NCI-H1436 treated with DMSO at 0.1 percent for 48 hours (cell line): Measurements from ENCODE around the gene CELF4.

Source experiments
- DNase-seq: peaks from one replicate; lab custom pipeline; 2025; lab: John Stamatoyannopoulos, UW

CELF4 gene

DNA sequence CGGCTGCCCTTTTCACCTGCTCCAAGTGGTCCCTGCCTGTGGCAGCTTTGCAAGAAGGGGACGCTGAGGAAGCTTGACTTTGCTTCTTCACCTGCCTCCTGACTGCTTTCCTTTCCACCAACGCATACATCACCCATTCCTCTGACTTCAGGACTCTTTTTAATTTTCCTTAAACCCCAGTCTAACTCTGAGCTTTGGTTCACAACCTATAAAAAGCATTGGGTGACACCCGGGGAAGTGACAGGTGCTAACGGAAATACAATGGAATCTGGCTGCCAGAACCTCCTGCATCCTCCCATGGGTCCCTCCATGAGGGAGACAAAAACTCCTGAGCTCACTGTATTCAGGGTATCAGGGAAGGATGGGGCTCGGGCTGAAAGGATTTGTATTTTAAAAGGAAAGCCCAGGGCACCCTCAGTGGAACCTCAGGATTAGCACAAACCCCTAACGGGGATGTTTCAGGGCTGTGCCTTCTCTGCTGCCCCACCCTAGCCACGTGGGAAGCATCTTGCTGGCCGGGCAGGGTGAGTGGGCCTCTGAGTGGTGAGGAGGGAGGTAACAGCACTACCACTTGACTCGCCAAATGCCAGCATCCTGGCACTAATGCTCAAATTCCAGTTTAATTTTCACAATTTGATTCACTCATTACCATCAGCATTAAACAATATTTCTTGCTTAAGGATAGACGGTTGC, 284.8 kb downstream of the CELF4 start:
- no peak for DNase-seq

- no peak for DNase-seq
Measured at GRCh38 chr18:37277804-37278203, 287.8 kb downstream of the CELF4 start.

- no peak for DNase-seq
Measured at GRCh38 chr18:37276111-37276890, 289.3 kb downstream of the CELF4 start.

GRCh38 chr18:37275237-37275741, 290.3 kb downstream of the CELF4 start:
- DNase-seq, result no peak

DNA sequence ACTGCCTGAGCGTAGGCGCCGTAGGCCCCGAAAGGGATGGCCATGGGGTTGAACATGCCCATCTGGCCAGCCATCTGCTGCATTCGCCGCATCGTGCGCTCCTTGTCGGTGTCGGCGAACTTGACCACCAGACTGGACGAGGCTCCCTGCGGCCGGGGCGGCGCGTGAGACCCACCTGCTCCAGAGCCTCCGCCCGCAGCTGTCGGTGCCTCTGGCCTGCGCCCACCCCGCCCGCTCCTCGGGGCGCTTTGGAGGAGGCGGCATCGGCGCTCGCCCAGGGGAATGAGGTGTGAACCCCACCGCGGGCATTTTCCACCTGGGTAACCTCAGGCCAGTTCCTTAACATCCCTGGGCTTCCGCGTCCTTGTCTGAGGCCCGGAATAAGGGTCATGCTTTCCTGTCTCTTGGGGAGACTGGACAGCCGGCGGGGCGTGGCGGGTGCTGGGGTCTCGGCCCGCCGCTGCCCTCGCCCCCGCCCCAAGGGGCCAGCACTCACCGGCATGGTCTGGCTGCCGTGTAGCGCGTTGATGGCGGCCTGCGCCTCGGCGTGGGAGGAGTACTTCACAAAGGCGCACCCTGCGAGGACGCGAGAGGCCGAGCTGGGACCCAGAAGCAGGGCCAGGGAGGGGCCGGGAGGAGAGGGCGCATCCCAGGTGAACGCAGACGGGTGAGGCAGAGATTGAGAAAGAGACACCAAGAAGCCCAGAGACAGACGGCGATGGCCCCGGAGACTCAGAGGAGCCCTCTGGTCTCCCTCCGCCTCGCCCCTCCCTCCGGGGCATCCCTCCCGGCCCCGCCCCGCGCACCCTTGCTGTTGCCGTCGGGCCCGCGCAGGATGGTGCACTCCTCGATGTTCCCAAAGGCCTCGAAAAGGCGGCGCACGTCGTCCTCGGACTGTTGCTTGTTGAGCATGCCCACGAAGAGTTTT, 291.0 kb downstream of the CELF4 start:
- no peak for DNase-seq

DNA sequence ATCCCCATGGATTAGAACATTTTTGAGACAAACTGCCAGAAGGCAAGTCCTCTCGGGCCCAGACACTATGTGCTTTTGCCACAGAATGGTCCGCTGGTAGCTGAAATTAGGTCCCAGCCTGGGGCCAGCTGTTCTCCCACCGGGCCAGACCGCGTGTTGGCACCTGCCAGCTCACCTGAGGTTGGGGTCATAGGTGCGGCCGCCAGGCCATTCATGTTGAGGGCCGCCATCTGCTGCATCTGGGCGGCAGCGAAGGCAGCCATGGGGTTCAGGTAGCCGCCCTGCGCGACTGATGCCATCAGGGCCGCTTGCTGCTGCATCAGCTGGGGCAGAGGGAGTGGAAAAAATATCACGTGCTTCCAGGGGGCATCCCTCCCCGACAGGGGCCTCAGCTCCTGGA, 292.8 kb downstream of the CELF4 start:
- DNase-seq, result no peak

DNA sequence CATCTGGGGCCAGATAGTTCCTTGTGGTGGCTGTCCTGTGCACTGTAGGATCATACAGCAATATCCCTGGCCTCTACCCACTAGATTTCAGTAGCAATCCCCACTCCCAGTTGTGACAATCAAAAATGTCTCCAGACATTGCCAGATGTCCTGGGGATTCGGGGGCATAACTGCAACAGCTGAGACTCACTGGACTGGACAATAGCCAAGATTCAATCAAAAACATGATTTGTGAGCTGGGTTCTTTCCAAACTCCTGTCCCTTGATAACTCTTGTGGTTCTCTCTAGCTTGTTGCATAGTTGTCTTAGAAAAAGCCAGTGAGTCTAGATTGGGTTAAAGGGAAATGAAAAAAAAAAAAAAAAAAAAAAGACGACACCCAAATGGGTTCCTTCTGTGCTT, 293.4 kb downstream of the CELF4 start:
- DNase-seq, result no peak

DNA sequence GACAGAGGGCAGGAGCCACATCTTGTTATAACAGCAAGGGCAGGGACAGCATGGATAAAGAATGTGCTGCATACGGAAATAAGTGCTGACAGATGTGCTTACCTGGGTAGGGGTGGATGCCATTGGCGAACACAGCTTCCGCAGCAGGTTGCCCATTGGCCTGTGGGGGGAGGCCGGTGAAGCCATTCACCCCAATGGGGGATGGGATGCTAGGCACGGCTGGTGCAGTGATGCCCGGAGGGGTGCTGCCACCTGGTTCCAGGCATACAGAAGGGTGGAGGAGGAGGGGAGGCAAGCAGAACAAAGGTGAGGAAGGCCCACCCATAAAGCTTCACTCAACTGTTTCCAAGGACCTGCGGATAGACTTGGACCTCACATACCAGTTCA, 294.9 kb downstream of the CELF4 start:
- DNase-seq, result no peak

DNA sequence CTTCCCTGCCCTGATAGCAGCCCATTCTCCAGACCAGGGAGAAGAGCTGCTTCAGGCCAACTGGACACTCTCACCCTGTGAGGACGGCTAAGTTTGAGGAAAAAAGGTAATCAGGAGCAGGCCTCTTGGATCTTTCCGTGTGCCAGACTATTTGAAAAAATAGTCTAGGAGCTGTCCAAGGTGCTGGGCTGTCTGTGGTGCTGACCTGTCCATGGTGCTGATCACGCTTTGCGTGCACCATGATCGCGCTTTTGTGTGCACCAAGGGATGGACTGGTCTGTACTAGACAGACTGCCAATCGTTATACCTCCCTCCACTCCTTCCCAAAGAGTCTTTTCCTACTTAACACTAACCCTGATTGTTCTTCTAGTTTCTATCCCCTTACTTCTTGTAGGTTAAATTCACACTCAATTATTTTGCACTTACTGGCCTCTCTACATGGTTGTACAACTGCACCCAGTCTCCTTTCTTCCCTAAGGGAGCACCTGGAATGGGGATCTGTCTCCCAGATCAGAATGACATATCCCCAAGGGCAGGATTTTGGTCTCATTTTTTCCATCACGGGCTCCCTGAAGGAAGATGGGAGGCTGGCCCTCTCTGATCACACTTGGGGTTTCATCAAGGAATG, 295.4 kb downstream of the CELF4 start:
- no peak for DNase-seq

DNA sequence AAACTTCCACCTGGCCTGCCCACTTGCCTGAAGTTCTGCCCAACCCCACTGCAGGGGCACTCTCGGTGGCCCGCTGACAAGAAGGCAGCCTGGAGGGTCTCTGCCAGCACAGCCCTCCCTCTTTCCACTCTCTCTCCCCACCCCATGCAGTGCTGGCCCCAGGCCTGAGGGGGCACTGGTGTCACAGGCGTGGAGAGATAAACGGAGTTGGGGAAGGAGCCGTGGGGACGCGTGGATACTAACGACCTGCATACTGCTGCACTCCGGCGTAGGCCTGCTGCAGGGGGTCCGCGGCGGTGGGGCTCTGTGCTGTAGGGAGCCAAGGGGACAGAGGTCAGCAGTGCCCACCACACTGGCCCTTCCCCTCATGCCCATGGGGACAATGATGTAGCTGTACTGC, 299.3 kb downstream of the CELF4 start:
- DNase-seq, result no peak

DNA sequence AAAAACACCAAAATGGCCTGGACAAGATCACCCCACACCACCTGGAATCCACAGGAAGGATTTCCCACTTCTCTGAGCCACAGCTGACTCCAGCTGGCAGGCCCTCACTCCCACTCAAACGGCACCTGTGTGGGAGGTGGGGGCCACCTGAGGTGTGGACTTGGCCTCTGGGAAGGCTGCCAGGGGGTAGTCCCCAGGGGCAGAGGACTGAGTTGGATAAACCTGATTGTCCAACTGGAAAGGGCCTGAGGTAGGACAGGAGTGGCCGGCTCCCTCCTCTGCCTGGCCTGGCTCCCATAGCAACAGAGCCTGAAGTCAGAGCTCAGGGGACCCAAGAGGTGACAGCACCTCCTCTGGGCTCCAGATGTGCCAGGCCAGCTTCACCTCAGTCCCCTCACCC, 300.2 kb downstream of the CELF4 start:
- no peak for DNase-seq

DNA sequence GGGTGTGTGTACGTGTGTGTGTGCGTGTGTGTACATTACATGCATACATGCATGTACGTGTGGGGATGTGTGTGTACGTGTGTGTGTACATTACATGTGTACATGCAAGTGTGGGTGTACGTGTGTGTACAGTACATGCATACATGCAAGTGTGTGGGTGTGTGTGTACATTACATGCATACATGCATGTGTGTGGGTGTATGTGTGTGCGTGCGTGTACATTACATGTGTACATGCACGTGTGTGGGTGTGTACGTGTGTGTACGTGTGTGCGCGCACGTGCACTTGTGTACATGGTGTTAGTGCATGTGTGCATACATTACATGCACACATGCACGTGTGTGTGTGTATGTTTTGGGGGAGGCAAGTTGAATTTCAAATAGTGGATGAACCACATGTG, 300.6 kb downstream of the CELF4 start:
- DNase-seq, result no peak

DNA sequence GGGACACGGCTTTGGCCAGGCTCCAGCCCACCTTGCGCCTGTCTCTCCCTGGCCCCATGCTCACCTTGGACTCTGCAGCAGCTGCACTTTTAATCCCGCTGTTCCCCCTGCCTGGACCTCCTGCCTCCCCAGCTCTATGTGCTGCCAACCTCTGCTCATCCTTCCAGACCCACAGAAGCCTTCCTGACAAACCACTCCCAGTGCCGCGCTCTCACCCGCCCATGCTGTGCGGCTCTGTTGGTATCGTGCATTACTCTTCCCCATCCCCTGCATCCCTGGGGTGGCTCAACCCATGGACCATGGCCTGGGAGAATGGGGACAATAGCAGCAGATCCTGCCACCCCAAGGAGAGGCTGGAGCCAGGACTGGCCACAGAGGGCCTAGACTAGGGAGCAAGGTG, 303.6 kb downstream of the CELF4 start:
- DNase-seq, result no peak

DNA sequence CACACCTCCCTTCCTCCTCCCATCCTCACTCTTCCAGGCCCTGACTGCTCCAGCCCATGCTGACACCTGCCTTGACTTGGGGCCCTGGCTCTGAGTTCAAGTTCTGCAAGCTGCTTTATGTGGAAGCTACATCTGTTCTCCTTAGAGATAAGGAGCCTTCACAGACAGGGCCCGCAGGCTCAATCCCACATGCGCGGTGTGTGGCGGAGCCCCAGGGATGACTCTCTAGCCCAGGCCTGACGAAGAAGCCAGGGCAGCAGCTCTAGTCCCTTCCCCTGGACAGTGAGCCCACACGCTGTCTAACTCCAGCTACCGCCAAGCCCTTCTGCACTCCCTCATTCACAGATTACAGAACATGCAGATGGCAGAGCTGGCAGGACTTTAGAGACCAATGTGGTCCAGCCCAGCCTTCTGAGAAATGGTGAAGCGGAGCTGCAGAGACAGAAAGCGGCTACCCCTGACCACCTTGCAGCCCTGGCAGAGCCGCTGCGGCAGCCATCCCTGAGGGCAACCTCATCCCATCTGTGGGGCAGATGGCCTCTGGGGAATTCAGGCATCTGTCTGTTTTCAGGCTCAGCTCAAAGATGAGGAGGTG, 304.3 kb downstream of the CELF4 start:
- DNase-seq, result no peak

DNA sequence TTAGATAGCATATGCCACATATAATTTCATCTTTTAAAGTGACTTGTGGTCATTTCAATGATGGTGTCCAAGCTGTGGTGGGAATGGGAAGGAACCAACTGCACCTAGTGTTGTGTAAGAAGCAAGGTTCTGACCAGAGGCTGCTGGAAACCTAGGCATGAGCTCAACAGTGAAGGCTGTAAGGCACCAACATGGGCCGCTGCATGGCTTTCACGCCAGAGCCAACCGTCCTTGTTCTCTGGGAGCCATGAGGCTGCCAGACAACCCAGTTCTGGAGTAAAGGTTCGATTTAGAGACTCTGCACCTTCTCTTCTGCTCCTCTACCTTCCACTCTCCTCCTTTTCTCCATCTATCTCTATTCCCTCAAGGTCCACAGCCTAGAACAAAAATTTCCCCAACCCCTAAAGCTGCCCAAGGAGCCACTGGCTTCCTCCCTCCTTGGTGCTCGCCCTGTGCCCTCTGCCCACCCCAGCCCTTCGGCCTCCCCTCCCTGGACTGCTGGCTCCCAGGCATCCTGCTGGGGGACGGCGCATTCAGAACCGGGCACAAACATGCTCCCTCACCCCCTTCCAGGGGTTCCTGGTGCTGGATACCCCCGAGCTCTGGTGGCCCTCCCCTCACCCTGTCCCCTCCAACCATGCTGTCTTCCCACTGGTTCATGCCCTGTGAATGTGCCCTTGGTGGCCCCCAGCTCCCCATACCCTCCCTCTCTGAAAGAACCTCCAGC, 305.1 kb downstream of the CELF4 start:
- no peak for DNase-seq

DNA sequence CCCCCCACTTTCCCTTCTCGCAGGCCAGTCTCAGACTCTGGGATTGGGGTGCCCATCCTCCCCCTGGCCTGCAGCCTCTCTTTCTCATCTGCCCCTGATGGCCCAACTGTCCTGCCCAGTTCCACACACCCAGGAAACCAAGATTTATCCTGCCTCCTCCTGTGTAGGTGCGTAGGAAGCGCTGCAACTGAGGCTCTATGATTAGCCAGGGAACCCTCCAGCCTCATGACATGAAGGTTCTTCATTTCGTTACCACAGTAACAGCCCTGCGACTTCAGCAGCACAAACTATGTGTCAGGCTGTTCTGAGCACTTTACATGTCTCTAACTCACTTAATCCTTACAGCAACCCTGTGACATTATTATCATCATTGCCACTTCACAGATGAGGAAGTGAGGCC, 305.9 kb downstream of the CELF4 start:
- DNase-seq, result no peak

- DNase-seq, result no peak
Measured at GRCh38 chr18:37258819-37259218, 306.8 kb downstream of the CELF4 start.

- DNase-seq, result no peak
Measured at GRCh38 chr18:37258131-37258530, 307.5 kb downstream of the CELF4 start.

DNA sequence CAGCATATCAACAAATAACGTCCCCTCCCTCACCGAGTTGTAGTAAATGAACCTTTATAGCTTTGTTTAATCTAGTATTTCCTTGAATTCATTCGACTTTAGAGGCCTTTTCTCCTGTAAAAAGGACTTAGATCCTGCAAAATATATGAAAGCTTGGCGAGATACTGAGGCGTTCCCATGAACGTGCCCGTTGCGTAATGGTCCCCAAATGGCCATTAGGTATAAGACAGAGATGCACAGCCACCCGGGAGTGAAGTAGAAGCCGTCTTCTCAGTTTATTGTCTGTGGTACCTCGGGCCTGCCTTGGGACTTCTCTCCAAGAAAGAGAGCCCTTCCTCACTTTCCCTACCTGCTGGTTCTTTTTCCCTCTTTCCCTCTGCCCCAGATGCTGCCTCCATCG, 310.6 kb downstream of the CELF4 start:
- DNase-seq, result no peak

- DNase-seq, result no peak
Measured at GRCh38 chr18:37254236-37254754, 311.3 kb downstream of the CELF4 start.
